NCI-H146 (cell line): ENCODE measurements around the gene MOB4.

ENCODE experiments used
- DNase-seq: peaks from one replicate; lab custom pipeline; 2025; lab: John Stamatoyannopoulos, UW

The MOB4 gene

GRCh38 chr2:197591339-197592072 is 75.6 kb downstream of the MOB4 start:
- no peak for DNase-seq

GRCh38 chr2:197596766-197597165 is 80.9 kb downstream of the MOB4 start:
- no peak for DNase-seq

DNA sequence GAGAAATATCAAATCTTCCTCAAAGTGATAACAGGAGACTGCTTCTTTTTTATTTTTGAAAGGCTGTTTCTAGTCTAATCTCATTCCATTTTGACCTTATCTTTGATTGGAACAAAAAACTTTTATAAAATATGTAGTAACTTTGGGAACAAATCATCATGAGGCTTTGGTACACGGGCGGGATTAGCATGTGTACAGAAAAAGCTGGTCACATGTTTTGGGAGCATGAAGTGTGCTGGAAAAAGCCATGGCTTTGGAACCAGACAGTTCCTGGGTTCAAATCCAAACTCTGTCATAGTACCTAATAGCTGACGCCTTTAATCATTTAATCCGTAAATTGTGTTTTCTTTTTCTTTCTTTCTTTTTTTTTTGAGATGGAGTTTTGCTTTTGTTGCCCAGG is 81.3 kb downstream of the MOB4 start:
- DNase-seq, result no peak

- DNase-seq, result no peak
These were observed 82.6 kb downstream of the MOB4 start for GRCh38 chr2:197598450-197598849.

GRCh38 chr2:197599285-197599965 is 83.6 kb downstream of the MOB4 start:
- DNase-seq, result no peak

DNA sequence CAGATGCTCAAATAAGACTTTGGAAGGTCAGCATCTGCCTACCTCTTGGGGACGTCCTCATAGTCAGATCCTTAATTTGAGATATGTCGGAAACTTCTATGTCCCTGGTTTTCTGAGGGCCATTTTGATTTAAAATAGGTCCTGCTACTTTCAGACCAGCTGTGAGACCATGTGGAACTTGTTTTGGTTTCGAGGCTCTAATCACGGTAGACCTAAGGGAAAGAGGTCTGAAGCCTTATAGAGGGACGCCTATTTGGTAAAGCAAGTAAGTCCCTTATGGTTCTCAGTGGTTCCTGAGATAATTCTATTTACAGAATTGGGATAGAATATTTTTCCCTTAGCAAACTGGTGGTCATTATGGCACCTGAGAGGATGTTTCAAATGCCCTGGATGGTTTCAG is 84.4 kb downstream of the MOB4 start:
- DNase-seq, result no peak

DNA sequence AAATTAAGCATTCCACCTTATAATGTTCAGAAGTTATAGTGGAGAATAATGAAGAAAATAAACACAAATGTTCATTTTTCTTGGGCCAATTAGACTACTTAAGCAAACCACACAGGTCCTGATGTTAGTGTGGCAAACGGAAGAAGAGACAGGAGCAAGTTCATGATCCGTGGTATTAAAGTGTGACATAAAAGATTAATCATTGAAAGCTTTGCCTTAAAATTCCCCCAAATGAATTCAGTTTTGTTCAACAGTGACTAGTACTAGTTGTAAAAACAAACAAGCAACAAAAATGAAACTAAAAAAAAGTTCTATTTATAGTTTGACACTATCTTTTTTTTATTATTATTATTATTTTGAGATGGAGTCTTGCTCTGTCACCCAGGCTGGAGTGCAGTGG is 85.9 kb downstream of the MOB4 start:
- DNase-seq, result no peak
